GM19238 (cell line): Measurements from ENCODE around the gene TRUB2.

Experiments used
- DNase-seq: peaks from one replicate; pipeline ENCODE4 v3.0.0; 2011; ENCODE audit warnings: low spot score; ENCODE audit not compliant: insufficient read length

Gene TRUB2, protein sequence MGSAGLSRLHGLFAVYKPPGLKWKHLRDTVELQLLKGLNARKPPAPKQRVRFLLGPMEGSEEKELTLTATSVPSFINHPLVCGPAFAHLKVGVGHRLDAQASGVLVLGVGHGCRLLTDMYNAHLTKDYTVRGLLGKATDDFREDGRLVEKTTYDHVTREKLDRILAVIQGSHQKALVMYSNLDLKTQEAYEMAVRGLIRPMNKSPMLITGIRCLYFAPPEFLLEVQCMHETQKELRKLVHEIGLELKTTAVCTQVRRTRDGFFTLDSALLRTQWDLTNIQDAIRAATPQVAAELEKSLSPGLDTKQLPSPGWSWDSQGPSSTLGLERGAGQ

DNA sequence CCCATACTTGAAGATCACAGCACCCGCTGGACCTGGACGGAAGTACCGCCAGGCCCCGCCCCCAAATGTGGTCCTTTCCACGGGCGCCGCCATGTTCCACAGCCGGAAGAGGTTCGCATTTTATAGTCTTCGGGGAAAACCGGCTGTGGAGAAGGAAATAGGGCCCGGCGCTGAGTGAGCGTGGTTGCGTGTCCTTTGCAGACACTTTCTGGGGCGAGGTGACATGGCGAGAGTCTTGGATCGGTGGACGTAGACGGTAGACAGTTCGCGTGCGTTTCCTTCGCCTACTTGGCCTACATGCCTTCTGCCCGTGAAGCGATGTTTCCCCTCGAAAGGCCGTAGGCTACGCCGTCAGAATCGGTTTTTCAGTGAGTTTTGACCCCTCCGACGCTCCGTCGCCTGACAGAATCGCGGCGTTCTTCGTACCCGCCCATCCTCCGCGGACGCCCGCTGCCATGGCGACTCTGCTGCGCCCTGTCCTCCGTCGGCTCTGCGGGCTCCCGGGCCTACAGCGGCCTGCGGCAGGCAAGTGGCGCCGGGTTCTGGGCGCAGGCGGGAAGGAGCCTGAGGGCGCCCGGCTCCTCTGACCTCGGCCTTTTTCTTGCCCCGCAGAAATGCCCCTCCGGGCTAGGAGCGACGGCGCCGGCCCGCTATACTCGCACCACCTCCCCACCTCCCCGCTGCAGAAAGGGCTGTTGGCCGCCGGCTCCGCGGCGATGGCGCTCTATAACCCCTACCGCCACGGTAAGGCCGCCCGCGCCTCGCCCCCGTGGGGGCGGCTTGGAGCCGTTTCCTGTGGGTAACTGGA lies at the start of gene TRUB2, which contains the start of gene COQ4:
Gene TRUB2 (minus strand): TSS at position 44 of the 808 bp plus-strand sequence. CDS start 39 bp downstream, at position 5.
Gene COQ4 (plus strand): TSS at position 436 of the 808 bp plus-strand sequence. CDS start 20 bp downstream, at position 456.
- DNase-seq: peak; percentile 94

DNA sequence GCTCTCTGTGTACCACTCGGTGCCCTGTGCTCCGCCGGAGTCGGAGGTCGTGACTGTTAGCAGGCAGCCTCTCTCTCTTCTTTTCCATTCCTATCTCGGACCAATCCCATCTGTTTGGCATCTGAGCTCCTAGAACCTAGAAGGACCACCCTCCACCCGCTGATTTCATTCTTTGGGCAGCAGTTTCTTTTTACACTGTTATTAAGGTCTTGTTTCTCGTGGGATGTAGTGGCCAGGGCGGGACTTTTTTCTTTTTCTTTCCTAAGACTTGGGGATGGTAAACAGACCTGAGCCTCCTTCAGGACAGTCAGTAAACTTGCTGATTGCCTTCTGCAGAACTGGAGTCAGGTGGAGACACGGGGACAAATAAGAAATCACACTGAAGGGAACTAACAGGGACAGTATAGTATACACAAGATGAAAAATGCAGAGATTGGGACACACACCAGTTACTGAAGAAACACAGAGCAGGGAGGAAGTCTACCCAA lies 49.4 kb upstream of the TRUB2 start:
- DNase-seq: no peak

DNA sequence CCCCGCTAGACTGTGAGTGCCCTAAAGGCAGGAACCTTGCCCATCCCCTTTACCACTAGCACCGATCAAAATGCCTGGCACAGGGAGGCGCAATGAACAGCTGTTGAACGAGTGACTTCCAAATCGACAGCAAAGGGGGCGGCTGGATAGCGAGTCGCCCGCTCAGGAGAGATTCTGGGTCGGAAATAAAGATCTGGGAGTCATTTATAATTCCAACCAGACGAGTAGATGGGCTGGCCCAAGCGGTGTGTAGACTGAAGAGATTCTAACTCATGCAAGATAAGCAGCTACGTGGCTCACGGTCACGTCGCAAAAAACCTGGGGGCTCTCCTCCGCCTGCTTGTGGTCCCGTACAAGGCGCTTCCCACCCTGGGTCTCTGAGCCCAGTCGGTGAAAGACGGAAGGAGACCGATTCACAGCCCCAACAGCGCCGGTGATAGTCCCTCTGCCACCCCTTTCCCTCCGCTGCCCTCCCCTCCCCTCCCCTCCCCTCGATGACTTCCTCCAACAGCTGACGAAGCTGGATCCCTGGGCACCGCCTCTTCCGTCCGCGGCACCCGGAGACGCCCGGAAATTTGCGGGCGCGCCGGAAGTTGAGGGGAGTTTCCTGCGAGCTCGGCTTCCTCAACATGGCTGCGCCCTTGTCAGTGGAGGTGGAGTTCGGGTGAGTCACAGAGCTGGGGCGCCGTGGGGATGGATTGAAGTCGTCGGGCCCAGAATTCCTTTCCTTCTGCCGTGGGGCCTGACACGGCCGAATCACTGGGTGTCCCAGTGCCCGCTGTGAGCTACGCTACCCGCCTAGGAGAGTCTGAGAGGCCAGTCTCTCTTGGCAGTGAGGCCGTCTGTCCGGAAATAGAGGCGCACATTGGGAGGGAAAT lies 48.7 kb upstream of the TRUB2 start, which contains the start of gene URM1:
Gene URM1 (plus strand): TSS at position 623 of the 878 bp plus-strand sequence. CDS start 7 bp downstream, at position 630.
- DNase-seq: peak; percentile 98

DNA sequence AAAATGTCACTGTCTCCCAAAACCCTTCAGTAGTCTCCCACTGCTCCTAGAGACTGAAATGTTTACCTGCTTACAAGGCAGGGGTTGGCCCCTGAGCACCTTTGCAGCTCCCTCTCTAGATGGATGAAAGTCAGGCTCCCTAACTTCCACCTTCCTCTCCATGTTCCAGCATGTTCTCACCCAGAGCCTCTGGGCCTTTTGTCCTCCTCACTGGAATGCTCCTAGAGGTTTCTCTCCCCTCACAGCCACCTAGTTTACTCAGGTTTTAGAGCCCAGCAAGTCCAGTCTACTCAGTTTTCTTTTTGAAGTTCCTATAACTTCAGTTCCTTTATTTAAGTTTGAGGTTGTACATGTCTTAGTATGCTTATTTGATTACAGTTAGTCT lies 48.1 kb upstream of the TRUB2 start:
- no peak for DNase-seq

DNA sequence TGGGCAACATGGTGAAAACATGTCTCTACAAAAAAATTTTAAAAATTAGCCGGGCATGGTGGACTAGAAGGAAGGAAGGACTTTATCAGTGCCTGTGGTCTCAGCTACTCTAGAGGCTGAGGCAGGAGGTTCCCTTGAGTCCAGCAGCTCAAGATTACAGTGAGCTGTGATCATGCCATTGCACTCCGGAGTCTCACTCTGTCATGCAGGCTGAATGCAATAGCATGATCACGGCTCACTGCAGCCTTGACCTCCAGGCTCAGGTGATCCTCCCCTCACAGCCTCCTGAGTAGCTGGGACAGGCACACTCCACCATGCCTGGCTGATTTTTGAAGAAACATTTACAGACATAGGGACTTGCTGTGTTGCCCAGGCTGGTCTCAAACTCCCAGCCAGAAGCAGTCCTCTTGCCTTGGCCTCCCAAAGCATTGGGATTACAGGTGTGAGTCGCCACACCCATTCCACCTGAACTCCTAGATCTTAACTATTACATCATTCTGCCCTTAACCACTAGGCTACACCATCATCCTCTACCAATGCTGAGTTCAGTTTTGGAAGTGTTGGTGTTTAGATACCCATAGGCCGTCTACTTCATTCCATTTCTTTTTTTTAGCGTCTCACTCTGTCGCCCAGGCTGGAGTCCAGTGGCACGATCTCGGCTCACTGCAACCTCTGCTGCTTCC lies 46.9 kb upstream of the TRUB2 start:
- DNase-seq: no peak

DNA sequence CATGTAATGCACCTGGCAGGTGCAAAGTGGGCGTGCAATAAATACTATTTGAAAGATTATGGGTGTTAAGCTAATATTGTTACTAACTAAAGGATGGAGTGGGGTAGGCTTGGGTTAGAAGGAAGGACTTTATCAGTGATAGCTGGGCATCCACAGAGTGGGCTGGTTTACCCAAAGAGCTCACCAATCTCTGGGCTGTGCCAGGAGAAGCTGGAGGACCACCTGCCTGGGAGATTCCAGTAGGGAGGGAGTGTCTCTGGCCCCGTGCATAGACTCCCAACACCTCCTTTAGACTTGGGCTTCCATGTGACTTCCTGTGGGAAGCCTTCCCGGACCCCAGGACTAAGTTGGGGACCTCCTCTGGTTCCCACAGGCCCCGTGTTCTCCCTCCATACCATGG lies 43.3 kb upstream of the TRUB2 start:
- no peak for DNase-seq

DNA sequence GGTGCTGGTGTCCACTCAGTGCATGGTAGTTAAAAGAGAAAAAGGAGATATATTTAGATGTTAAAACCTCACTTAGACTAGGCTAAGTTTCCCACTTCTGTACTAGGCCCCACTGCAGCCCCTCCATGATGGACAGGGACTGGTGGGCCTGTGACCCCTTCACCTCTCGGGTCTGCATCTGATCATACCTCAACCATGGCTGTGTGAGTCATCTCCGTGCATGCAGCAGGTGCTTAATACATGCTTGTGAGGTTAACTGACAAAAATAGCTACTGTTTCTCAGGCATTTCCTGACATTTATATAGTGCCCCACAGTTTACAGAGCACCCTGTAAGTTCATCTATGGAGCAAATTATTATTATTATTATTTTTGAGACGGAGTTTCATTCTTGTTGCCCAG lies 40.5 kb upstream of the TRUB2 start:
- no peak for DNase-seq

DNA sequence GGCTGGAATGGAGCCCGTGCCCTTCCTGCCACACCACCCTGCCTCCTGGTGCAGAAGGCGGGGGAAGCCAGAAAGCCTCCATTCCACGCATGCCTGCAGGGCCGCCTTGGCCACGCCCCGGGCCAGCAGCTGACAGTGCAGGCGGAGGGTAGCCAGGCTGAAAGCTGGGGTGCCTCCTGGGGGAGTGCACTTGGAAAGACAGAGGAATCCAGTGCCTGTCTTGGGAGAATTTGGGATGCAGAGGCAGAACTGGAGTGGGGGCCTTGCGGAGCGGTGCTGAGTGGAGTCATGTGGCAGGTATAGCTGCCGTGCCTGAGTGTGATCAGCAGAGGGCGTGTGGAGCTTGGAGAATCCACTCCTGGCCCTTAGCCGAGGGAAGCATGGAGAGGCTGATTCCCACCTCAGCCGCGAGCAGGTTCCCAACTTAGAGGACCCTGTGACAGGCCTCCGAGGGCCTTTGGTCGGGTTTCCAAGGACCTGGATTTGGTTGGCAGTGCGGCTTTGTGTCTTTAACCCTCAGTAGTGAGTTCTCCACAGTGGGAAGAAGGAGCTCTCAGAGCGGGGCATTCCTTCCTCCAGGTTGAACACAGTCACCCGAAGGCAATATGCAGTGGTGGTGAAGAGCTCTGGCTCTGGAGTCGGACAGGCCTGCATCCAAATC lies 39.9 kb upstream of the TRUB2 start:
- DNase-seq: peak; percentile 82

DNA sequence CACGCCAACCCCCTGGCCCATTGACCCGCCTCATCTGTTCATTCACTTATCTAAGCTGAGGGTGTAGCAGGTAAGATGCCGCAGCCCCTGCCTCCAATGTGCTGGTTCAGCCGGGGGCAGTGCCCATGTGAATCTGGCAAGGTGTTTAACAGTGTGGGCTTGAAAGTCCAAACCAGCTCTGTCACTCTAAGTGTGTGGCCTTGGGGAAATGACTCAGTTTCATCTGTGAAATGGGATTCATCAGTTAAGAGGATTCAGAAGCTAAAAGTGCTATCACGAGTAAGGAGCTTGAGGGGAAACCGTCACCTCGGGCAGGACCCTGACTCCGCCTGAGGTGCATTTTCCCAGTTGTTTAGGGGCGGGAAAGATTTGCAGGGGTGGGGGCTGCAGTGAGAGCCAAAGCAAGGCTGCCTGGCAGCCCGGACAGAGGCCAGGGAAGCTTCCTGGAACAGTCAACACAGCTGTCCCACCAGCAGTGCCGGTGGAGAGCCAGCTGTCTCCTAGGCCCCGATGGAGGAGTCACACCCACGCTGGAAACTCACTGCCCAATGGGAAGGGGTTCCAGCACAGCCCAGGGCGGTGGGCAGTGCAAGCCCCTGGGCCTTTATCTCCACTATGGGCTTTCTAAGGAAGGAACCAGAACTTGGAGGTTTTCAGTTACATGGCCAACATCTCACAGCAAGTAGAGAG lies 39.2 kb upstream of the TRUB2 start:
- DNase-seq: no peak

DNA sequence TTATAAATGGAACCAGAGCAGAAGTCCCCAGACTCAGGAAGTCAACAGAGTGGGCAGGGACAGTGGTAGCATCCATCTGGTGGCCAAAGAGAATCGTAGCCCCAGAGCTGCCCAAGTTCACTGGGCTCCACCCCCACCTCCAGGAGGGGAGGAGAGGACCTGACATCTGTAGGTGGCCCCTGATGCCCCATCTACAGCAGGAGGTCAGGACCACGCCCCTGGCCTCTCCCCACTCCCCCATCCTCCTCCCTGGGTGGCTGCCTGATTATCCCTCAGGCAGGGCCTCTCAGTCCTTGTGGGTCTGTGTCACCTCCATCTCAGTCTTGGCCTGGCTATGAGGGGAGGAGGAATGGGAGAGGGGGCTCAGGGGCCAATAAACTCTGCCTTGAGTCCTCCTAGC lies 38.6 kb upstream of the TRUB2 start:
- no peak for DNase-seq

DNA sequence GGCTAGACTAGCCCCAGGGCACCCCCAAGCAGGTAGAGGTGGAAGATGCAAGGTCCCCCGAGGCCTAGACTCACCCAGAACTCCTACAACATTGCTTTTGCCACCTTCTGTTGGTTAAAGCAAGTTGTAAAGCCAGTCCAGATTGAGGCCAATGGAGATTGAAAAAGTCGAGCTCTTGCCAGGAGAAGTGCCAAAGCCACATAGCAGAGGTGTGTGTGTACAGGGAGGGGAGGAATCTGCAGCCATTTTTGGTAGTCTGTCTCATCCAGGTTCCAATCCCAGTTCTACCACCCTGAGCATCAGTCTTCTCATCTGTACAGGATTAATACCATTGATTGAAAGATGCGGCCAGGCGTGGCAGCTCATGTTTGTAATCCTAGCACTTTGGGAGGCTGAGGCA lies 36.6 kb upstream of the TRUB2 start:
- DNase-seq: no peak

DNA sequence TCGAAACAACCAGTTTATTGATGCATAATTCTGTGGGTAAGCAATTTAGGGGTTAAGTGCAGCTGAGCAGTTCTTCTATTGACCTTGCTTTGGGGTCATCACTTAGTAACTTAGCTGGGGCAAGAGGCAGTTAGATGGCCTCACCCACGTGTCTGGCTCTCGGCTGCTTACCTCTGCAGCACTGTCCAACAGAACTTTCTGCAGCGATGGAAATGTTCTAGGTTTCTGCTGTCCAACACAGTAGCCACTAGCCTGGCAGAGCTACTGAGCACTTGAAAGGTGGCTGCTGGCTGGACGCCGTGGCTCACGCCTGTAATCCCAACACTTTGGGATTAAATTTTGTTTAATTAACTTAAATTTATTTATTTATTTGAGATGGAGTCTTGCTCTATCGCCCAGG lies 35.8 kb upstream of the TRUB2 start:
- DNase-seq: no peak

DNA sequence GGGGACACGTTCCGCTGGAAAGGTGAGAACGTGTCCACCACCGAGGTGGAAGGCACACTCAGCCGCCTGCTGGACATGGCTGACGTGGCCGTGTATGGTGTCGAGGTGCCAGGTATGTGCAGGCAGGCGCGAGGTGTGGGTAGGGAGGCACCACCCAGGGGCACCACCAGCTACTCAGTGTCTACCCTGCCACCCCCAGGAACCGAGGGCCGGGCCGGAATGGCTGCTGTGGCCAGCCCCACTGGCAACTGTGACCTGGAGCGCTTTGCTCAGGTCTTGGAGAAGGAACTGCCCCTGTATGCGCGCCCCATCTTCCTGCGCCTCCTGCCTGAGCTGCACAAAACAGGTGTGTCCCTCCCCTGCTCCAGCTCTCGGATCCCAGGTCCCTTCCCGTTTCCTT lies 33.2 kb upstream of the TRUB2 start:
- no peak for DNase-seq

DNA sequence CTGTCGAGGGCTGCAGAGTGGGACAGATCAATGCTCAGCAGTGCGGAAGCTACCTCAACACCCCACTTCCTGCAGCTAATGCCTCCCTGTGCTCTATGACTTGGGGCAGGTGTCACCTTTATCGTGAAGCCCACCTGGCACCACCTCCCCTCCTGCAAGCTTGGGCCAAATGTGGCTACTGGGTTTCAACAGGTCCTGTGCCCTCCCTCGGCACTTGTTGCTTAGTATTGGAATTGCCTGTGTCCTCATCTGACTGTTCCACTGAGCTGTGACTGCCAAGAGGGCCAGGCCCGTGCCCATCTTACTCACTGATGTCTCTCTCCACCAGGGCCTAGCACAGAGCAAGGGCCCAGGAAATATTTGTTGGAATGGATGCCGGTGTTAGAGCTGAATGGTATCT lies 27.5 kb upstream of the TRUB2 start:
- DNase-seq: no peak

DNA sequence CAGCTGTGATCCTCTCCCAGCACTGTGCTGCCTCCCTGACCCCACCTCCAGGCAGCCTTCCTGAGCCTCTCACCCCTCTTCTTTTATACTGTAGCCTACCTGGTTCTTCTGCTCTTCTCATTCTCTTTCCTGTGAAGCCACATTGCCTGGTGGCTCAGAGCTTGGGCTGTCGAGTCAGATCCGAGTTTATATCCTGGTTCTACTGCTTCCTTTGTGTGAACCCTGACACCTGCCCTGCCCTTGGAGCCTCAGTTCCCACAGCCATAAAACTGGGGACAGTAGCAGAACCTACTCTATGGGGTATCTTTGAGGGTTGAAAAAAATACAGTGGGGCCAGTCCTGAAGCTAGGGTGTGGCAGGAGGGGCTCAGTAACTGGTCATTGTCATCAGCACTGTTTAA lies 26.9 kb upstream of the TRUB2 start:
- no peak for DNase-seq

DNA sequence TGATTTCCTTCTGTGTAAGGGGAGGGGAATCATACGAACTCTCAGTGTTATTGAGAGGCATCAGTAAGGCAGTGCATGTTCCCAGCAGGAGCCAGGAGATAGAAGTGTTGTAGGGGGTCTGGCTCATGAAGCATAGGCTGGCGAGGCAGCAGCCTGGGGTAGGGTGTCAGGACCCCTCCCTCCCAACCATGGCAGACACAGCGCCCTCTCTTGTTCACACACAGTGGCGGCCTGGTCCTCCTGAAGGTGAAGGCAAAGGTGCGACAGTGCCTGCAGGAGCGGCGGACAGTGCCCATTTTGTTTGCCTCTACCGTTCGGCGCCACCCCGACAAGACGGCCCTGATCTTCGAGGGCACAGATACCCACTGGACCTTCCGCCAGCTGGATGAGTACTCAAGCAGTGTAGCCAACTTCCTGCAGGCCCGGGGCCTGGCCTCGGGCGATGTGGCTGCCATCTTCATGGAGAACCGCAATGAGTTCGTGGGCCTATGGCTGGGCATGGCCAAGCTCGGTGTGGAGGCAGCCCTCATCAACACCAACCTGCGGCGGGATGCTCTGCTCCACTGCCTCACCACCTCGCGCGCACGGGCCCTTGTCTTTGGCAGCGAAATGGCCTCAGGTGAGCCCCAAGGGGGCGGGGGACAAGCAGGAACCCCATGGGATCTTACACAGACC lies 22.8 kb upstream of the TRUB2 start:
- no peak for DNase-seq

DNA sequence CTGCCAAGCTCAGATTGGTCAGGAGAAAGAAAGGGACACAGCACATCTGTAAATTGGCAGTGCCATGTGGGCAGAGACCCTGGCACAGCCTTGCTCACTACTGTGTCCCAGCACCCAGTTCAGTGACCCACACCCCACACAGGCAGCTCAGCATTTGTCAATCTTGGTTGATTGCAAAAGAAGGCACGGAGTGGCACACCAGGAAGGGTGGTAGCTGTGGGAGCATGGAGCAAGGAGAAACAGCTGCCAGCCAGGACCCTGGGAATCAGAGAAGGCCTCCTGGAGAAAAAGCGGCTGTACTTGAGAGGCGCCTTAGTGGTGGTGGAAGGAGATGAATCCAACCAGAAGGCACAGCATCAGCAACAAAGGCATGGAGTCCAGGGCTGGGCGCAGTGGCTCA lies 21.6 kb upstream of the TRUB2 start:
- DNase-seq: no peak

DNA sequence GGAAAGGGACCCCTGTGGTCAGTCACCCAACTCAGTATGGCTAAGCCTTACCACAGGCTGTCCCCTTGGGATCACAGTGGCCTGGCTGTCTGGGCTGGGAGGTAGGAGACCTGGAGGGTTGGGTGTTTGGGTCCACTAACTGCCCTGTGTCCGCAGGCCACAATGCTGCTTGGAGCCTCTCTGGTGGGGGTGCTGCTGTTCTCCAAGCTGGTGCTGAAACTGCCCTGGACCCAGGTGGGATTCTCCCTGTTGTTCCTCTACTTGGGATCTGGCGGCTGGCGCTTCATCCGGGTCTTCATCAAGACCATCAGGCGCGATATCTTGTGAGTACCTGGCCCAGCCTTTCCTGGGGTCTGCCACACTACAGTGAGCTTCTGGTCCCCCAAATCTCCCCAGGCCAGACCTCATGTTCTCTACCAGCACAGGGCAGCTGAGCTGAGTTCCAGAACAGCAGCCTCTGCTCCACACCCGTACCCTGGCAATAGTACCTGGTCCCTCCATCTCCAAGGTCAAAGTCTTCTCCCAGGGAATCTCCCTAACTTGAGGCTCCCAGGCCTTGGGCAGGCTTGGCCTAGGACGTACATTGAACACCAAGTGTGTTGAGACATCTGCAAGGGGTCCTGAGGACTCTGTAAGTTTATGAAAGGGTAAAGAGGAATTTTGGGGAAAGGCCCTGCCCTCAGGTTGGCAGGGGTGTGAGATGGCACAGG lies 20.9 kb upstream of the TRUB2 start:
- DNase-seq: no peak
